Kidney (tissue), 14 donors: Measurements from ENCODE around the gene SLC66A1. TPM values are rescaled to one million over a fixed set of nuclear protein-coding genes. Genes with fewer than 3 reads are reported as not detected.

ENCODE experiments used
- DNase-seq, 5 donors: peaks; one replicate each; pipeline ENCODE4 v3.0.0-alpha.2; 2013 to 2020
- FAIRE-seq: peaks from 2 replicates; lab custom pipeline; 2012; peaks lifted over from hg19 to GRCh38; lab: Jason Lieb, UNC
- H3K27ac ChIP-seq, 2 donors: one replicate each; pipeline ENCODE4 v1.7.0; 2013; ENCODE audit warnings: low read depth in 2 of 2, low read length in 2 of 2, inconsistent platforms in 1 of 2
- H3K27me3 ChIP-seq: one replicate; pipeline ENCODE4 v1.7.1; 2013; ENCODE audit warnings: low read length, inconsistent platforms; ENCODE audit not compliant: control insufficient read depth, insufficient read depth
- H3K36me3 ChIP-seq, 3 donors: one replicate each; pipeline versions ENCODE4 v1.7.0 to v1.7.1; 2013; ENCODE audit warnings: low read length in 3 of 3, control low read depth in 1 of 3, inconsistent platforms in 1 of 3; ENCODE audit not compliant: insufficient read depth in 3 of 3, control insufficient read depth in 2 of 3
- H3K4me1 ChIP-seq, 3 donors: one replicate each; pipeline versions ENCODE4 v1.7.0 to v1.7.1; 2013; ENCODE audit warnings: low read length in 3 of 3, inconsistent platforms in 1 of 3, low read depth in 1 of 3; ENCODE audit not compliant: control insufficient read depth in 2 of 3, insufficient read depth in 2 of 3
- H3K4me3 ChIP-seq, 3 donors: one replicate each; pipeline versions ENCODE4 v1.7.0 to v1.8.1; 2013; ENCODE audit warnings: low read length in 3 of 3, control low read depth in 1 of 3, inconsistent platforms in 1 of 3
- H3K9ac ChIP-seq, 3 donors: one replicate each; pipeline versions ENCODE4 v1.7.0 to v1.7.1; 2013; ENCODE audit warnings: low read length in 3 of 3, control low read depth in 1 of 3, inconsistent platforms in 1 of 3
- H3K9me3 ChIP-seq, 3 donors: one replicate each; pipeline versions ENCODE4 v1.7.0 to v1.7.1; 2013; ENCODE audit warnings: low read length in 3 of 3, control low read depth in 1 of 3, inconsistent platforms in 1 of 3; ENCODE audit not compliant: control insufficient read depth in 2 of 3, insufficient read depth in 1 of 3
- intact Hi-C: fragments of 100-400 bp; cut with DNase I; formaldehyde crosslinking; loops from one replicate; pipeline ENCODE4 v1.11.1; 2022
- polyA plus RNA-seq: library from polyadenylated mRNA; stranded (reverse); fragments of 350-450 nt; fragmentation: Illumina TruSeq; extraction: RNeasy Lipid Tissue Mini Kit (QIAGEN cat#74804); gene quantifications from one replicate; pipeline ENCODE4 v1.2.3, GENCODE V29; 2014; ENCODE audit warnings: low read depth, low replicate concordance; ENCODE audit not compliant: insufficient read depth
- total RNA-seq: library from RNA; stranded (reverse); fragmentation: NEBNext Ultra II Directional; extraction: Animal tissue kit (Norgen Biotek cat#: 25700); gene quantifications from one replicate; pipeline ENCODE4 v1.2.1, GENCODE V29; 2021
- TF ChIP-seq, protein P1 (sequence below): IDR thresholded peaks from 3 replicates; pipeline ENCODE4 v1.5.1; 2012; ENCODE audit warnings: mild to moderate bottlenecking, moderate library complexity, borderline replicate concordance; ENCODE audit not compliant: insufficient read depth; ENCODE audit errors: extremely low read depth
- donor health status: control.
- donor health status: control.
- donor health status: control.
- donor health status: control.
- donor health status: control.
- donor health status: DM: yes; HTN: yes; CAD: no.
- donor health status: Normal renal cell carcinoma (clear cell type).

SLC66A1 gene
- total and polyA plus RNA-seq, 2 donors from 2014 or later, result 12.2 to 14.7 TPM

DNA sequence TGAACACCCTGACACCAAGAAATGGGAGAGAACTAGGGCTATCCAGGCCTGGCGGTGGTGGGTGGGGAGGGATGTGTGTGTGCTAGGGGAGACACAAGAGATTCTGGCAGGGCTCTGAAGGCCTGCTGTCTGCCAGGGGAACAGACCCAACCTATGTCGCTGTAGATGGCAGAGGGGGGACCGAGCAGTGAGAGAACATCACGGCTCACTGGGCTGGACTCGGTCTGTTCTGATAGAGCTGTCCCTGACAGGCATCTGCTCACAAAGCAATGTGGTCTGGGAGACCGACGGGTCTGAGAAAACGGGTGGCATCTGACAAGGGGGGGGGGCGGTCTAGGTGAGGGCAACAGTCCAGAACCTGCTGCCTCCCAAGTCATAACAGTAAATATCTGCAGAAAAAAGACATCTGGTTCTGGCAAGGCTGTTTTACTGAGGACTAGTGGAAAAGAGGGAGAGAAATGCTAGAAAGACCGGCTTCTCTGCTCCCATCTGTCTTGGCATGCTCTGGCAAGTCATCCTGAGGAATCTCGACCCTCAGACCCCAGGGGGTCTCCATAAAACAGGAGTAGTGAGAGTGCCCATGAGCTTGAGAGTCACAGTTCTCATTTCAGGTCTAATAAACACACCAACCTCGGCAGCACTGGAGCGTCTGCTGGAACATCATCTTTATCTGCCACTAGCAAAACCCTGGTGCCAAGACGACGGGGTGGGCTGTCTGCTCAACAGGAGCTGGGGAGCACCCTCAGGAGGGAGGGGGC, 36.5 kb downstream of the SLC66A1 start:
- DNase-seq (peak in 1 of 5 donors; percentile 57), FAIRE-seq (no peak)
- Histone ChIP-seq H3K4me3 (no peak overlapping the region), H3K27me3 (no peaks in the 10 kb centered on the region), H3K9me3 (no peaks in the 10 kb centered on the region), H3K9ac (no peak overlapping the region), H3K36me3 (peaks cover 0 to 19% (median 4%) of the 10 kb centered on the region in 3 donors), H3K4me1 (no peaks in the 10 kb centered on the region), H3K27ac (no peak overlapping the region)
- intact Hi-C loops, result no loop called here
- TF ChIP-seq, protein P1, sequence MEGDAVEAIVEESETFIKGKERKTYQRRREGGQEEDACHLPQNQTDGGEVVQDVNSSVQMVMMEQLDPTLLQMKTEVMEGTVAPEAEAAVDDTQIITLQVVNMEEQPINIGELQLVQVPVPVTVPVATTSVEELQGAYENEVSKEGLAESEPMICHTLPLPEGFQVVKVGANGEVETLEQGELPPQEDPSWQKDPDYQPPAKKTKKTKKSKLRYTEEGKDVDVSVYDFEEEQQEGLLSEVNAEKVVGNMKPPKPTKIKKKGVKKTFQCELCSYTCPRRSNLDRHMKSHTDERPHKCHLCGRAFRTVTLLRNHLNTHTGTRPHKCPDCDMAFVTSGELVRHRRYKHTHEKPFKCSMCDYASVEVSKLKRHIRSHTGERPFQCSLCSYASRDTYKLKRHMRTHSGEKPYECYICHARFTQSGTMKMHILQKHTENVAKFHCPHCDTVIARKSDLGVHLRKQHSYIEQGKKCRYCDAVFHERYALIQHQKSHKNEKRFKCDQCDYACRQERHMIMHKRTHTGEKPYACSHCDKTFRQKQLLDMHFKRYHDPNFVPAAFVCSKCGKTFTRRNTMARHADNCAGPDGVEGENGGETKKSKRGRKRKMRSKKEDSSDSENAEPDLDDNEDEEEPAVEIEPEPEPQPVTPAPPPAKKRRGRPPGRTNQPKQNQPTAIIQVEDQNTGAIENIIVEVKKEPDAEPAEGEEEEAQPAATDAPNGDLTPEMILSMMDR, result no peak

DNA sequence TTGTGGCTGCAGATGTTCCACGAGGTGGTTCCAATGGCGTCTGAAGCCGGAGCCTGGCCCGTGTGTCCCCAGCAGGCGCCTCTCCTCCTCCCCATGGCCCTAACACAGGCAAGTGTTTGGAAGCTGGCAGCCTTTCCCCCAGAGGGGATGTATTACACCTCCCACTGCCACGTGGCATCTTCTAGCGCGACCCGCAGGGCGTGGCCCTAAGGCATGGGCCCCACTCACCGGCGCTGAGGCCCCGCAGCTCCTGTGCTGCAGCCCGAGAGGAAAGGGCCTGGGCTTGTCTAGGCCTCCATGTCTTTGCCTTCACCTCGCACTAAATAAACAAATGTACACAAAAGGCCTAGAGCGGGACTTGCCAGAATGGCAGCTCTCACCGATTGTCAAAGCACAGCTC, 37.9 kb downstream of the SLC66A1 start:
- H3K27ac ChIP-seq, result no peak overlapping the region
- no peak for FAIRE-seq
- intact Hi-C loops, result no loop called here
- TF ChIP-seq, protein P1, result no peak
- H3K9ac ChIP-seq, result no peak overlapping the region
- H3K4me3 ChIP-seq, result no peak overlapping the region
- peak in 1 of 5 donors; percentile 53 for DNase-seq
- H3K36me3 ChIP-seq, result peaks cover 0 to 28% (median 9%) of the 10 kb centered on the region in 3 donors
- no peaks in the 10 kb centered on the region for H3K4me1 ChIP-seq
- H3K27me3 ChIP-seq, result no peaks in the 10 kb centered on the region
- H3K9me3 ChIP-seq, result no peaks in the 10 kb centered on the region

DNA sequence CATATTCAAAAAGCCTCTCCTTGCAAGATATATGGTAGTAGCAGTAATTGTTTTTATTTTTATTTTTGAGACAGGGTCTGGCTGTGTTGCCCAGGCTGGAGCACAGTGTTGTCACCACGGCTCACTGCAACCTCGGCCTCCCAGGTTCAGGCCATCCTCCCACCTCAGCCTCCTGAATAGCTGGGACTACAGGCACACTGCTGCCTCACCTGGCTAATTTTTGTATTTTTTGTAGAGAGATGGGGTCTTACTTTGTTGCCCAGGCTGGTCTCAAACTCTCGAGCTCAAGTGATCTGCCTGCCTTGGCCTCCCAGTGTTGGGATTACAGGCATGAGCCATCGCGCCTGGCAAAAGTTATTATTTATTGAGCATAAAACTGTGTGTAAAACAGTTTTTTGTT, 38.4 kb downstream of the SLC66A1 start:
- DNase-seq (no peak), FAIRE-seq (no peak)
- Histone ChIP-seq H3K9ac (no peak overlapping the region), H3K36me3 (peaks cover 0 to 25% (median 10%) of the 10 kb centered on the region in 3 donors), H3K9me3 (no peaks in the 10 kb centered on the region), H3K27me3 (no peaks in the 10 kb centered on the region), H3K27ac (no peak overlapping the region), H3K4me1 (no peaks in the 10 kb centered on the region), H3K4me3 (no peak overlapping the region)
- TF ChIP-seq, protein P1, result no peak
- intact Hi-C loops, result no loop called here
